Frontal cortex (tissue), 4 donors: Measurements from ENCODE around the gene ZDHHC17. TPM values are rescaled to one million over a fixed set of nuclear protein-coding genes. Genes with fewer than 3 reads are reported as not detected.
"Not testable (repeated sequence)": the region's sequence is repeated elsewhere in the genome, so short reads cannot be mapped to it uniquely, and the experiment has no call there.

Experiments used
- DNase-seq, 2 donors: peaks; one replicate each; pipeline ENCODE4 v3.0.0; 2012; ENCODE audit warnings: low spot score in 2 of 2
- FAIRE-seq: peaks from 2 replicates; lab custom pipeline; 2012; peaks lifted over from hg19 to GRCh38; lab: Jason Lieb, UNC
- total RNA-seq: library from RNA; depleted of rRNA; stranded (reverse); fragments of >200 nt; gene quantifications from one replicate; pipeline ENCODE4 v1.2.3, GENCODE V29; 2014
- donor health status: control.
- donor health status: control.
- donor health status: control.

Gene ZDHHC17, protein sequence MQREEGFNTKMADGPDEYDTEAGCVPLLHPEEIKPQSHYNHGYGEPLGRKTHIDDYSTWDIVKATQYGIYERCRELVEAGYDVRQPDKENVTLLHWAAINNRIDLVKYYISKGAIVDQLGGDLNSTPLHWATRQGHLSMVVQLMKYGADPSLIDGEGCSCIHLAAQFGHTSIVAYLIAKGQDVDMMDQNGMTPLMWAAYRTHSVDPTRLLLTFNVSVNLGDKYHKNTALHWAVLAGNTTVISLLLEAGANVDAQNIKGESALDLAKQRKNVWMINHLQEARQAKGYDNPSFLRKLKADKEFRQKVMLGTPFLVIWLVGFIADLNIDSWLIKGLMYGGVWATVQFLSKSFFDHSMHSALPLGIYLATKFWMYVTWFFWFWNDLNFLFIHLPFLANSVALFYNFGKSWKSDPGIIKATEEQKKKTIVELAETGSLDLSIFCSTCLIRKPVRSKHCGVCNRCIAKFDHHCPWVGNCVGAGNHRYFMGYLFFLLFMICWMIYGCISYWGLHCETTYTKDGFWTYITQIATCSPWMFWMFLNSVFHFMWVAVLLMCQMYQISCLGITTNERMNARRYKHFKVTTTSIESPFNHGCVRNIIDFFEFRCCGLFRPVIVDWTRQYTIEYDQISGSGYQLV
- total RNA-seq, result 319 TPM

DNA sequence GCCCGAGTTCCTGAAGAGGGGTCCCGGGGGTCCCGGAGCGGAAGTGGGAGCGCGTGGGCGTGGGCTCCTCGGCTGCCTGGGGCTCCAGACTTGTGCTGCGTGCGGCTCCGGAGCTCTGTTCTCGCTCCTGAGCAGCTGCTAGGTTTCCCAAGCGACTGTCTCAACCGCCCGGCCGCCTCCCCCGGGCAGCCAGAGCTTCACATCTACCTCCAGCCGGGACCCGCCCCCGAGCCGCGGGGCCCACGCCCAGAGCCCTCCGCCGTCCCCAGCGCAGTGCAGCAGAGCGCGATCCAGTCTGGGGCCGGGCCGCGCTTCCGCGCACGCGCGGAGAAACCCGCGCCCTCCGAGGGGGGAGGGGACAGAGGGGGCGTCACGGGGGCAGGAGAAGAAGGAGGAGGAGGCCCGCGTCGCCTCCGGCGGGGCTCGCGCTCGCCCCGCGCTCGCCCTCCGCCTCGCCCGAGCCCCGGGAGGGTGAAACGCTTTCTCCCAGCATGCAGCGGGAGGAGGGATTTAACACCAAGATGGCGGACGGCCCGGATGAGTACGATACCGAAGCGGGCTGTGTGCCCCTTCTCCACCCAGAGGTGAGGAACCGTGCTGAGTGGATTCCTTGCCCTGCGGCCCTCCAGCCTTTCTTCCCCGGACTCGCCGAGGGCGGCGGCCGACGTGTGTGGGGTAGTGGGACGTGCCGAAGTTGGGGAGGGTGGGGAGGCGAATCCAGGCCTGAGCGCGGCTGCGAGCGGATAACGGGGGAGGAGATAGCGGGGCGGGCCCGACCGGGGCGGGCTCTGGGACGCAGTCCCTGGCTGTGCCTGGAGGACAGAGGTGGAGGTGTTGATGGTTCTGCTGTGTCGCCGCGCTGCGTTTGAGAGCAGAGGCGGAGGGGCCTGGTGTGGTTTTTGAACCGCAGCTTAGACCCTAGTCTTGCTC is at the start of gene ZDHHC17:
Gene ZDHHC17, plus strand, starts transcription at position 370 of the 930 bp plus-strand sequence. Its CDS starts 122 bp downstream, at position 492.
- peak; percentile 80 to 87 for DNase-seq
- FAIRE-seq, result no peak

DNA sequence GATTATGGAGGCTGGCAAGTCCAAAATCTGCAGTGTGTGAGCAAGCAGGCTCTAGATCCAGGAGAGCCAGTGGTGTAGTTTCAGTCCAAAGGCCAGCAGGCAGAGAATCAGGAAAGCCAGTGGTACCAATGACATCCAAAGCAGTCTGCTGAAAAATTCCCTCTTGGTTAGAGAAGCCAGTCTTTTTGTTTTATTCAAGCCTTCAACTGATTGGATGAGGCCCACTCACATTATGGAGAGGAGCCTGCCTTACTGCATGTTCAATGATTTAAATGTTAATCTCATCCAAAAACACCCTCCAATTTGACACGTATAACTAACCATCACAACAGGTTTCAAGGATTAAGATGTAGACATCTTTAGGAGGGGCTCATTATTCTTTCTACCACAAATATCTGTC is 49.5 kb upstream of the ZDHHC17 start:
- no peak for FAIRE-seq

DNA sequence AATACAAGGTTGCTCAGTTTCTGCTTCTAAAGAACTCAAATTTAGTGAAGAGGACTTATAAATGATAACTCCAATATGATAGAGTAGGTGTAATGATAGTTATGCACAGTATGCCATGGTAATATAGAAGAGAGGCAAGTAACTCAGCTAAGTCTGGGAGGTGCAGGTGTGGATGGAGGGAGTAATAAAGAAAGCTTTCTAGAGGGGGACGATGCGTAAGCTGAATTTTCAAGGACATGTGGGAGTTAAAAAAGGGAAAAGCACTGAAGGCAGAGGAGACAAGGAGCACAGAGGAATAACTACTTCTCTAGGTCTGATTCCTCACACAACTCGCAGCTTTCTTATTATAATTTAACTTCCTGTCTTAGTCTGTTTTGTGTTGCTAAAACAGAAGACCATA is 49.1 kb upstream of the ZDHHC17 start:
- no peak for DNase-seq
- no peak for FAIRE-seq

More for the DNA sequence above, 49.5 kb upstream of the ZDHHC17 start:
- DNase-seq, result no peak

DNA sequence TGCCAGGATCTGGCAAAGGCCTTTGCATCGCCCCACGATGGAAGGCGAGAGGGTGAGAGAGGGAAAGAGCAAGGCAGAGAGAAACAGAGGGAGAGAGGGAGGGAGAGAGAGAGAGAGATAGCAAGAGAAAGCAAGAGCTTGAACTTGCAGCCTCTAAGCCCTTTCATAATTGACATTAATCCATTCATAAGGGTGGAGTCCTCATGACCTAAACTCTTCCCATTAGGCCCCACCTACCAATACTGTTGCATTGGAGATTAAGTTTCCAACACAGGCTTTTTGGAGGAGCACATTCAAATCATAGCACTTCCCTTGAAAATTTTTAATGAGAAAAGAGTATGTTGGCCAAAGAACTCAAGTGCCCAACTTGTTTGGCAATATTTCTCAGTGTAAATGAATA is 48.6 kb upstream of the ZDHHC17 start:
- no peak for FAIRE-seq
- no peak for DNase-seq

DNA sequence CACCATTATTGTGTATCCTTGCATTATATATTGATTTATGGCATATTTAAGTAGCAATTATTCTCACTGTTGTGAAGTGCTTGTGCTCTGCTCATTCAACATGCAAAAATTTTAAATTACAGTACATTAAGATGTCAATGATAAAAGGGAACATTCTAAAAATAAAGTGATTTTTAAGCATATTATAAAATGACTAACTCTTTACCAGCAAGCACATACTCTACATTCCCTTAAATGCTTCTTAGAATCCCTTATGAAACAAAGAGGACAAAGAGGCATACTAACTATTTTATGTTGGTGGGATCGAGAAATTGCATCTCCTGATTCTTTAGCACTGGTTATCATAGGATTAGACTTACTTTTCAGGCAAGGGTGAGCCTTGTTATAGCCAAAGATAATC is 46.6 kb upstream of the ZDHHC17 start:
- FAIRE-seq (no peak), DNase-seq (no peak)

DNA sequence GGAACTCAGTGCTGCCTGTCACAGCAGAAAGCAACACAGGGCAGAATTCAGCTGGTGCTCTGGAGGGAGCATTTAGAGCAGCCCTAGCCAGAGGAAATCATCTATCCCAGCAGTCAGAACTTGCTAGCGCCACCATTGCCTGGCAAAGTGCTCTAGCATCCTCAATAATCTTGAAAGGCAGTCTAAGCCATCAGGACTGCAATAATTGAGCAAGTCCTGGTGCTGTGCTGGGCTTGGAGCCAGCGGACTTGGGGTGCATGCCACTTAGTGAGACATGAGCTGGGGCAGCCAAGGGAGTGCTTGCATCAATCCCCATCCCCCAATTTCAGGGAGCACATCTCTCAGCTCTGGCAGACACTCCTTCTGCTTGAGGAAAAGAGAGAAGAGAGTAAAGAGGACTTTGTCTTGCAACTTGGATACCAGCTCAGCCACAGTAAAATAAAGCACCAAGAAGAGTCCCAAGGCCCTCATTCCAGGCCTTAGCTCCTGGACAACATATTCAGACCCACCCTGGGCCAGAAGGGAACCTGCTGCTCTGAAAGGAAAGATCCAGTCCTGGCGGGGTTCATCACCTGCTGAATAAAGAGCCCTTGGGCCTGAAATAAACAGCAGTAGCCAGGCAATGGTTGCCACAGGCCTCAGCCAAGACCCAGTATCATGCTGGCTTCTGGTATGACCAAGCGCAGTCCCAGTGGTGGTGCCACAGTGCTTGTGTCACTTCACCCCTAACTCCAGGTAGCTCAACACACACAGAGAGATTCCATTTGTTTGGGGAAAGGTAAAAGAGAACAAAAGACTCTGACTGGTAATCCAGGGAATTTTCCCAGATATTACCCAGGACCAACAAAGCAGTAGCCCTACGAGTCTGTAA is 44.5 kb upstream of the ZDHHC17 start:
- FAIRE-seq, result no peak
- no peak for DNase-seq

DNA sequence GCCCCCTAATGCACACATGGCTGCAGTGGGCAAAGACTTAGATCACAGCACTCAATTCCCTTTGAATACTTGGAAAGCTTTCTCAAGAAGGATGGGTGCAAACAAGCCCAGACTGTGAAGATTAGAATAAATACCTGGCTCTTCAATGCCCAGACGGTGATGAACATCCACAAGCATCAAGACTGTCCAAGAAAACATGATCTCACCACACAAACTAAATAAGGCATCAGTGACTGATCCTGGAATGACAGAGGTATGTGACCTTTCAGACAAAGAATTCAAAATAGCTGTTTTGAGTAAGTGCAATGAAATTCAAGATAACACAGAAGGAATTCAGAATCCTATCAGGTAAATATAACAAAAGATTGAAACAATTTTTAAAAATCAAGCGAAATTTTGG is 43.8 kb upstream of the ZDHHC17 start:
- FAIRE-seq, result no peak
- no peak for DNase-seq

DNA sequence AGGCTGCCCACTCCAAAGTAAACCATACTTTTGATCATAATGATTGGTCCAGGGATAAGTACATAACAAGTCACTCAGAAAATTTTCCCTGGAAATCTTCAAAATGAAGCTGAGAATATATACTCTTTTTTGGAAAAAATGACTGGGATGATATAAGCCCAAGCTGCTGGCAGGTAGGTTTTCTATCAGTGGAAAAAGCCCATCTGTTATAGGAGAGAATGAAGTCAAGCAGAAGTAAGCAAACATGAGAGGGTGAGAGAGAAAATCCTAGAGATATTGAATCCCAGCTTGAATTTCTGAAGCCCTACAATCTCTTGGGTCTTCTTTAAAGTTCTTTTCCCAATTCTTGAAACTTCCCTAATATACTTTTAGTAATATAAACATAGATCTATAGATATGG is 37.3 kb upstream of the ZDHHC17 start:
- FAIRE-seq (no peak), DNase-seq (no peak)

DNA sequence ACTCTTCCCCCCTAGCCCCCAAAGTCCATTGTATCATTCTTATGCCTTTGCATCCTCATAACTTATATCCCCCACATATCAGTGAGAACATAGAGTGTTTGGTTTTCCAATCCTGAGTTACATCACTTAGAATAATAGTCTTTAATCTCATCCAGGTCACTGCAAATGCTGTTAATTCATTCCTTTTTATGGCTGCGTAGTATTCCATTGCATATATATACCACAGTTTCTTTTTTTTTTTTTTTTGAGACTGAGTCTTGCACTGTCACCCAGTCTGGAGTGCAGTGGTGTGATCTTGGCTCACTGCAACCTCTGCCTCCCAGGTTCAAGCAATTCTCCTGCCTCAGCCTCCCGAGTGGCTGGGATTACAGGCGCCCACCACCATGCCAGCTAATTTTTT is 31.7 kb upstream of the ZDHHC17 start:
- not testable (repeated sequence) for DNase-seq, FAIRE-seq

DNA sequence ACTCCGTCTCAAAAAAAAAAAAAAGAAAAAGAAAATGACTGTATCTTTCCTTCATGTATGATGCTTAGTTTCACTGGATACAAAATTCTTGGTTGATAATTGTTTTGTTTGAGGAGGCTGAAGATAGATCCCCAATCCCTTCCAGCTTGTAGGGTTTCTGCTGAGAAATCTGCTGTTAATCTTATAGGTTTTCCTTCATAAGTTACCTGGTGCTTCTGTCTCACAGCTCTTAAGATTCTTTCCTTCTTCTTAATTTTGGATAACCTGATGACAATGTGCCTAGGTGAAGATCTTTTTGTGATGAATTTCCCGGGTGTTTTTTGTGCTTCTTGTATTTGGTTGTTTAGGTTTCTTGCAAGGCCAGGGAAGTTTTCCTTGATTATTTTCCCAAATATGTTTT is 26.2 kb upstream of the ZDHHC17 start:
- not testable (repeated sequence) for FAIRE-seq, DNase-seq

DNA sequence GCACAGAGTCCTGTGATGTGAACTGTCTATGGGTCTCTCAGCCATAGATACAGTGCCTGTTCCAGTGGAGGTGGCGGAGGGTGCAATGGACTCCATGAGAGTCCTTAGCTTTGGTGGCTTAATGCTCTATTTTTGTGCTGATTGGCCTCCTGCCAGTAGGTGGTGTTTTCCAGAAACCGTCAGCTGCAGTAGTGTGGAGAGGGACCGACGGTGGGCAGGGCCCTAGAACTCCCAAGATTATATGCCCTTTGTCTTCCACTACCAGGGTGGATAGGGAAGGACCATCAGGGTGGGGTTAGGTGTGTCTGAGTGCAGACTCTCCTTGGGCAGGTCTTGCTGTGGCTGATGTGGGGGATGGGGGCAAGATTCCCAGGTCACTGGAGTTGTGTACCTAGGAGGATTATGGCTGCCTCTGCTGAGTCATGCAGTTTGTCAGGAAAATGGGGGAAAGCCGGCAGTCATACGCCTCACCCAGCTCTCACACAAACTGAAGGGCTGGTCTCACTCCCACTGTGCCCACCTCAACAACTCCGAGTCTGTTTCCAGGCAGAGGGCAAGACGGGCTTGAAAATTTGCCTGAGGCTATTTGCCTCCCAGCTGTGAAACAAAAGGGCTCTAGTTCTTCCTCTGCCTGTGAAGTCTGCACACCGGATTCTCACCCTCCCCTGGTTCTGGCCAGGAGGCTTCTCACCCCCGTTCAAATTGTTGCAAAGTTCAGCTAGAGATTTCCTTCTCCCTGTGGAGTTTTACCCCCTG is 24.9 kb upstream of the ZDHHC17 start:
- no peak for FAIRE-seq

DNA sequence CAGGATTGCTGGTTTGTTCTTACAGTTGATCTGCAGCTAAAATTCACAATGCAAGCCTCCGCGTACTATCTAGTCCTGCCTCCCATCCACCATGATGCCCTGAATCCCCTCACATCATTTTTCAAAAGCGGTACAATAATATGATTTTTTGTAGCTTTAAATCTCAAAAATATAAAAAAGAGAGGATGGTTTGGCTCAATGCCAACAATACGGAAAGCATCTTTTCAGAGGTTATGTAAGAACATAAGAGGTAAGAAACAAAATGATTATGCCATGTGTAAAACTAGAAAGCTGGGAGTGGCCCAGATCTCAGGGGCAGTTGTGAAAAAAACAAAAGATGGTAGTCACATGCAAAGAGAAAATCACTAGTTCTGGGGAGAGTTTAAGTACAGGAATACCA is 24.0 kb upstream of the ZDHHC17 start:
- no peak for DNase-seq
- FAIRE-seq, result no peak

More for the DNA sequence above, 24.9 kb upstream of the ZDHHC17 start:
- no peak for DNase-seq

DNA sequence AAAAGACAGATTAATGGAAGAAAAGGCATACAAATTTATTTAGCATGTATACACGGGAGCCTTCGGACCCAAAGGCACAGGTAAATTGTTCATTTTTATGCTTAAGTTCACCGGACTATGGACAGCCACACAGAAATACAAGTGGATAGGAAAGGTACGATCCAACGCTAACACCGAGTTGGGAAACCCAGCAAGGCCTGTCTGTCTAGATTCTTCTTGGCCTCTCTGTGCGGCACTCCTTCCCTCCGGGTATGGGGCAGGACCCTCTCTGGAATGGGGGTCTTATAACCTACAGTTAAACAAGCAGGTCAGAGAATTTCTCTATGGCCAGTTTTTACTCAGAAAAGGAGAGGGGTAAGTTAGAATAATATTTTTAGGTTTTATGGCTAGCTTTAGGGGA is 23.4 kb upstream of the ZDHHC17 start:
- DNase-seq (no peak), FAIRE-seq (no peak)

DNA sequence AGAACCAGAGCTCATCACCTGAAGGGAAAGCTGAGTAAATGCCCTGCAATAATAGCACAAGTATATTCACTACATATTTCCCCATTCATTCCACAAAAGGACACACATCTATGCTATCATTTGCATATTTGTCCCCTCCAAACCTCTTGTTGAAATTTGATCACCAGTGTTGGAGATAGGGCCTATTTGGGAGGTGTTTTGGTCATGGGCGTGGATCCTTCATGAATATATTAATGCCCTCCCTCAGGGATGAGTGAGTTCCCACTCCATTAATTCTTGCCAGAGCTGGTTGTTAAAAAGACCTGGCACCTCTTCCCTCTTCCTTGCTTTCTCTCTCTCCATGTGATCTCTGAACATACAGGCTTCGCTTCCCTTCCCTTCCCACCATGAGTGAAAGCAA is 18.6 kb upstream of the ZDHHC17 start:
- no peak for DNase-seq

DNA sequence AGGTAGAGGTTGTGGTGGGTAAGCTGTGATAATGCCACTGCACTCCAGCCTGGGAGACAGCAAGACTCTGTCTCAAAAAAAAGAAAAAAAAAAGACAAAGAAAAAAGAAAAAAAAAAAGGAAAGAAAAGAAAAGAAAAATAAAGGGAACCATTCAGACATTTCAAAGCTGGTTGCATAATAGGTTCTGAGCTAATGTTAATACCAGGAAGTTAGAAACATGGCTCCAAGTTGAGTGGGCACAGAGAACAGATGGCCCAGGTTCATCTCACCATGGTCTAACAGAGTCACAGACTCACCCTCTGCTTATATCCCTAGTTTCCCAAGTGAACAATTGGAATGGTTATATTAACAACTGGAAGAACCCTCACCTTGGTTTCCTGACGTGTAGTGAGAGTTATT is 17.4 kb upstream of the ZDHHC17 start:
- DNase-seq (no peak), FAIRE-seq (no peak)

More for the DNA sequence above, 18.6 kb upstream of the ZDHHC17 start:
- no peak for FAIRE-seq

DNA sequence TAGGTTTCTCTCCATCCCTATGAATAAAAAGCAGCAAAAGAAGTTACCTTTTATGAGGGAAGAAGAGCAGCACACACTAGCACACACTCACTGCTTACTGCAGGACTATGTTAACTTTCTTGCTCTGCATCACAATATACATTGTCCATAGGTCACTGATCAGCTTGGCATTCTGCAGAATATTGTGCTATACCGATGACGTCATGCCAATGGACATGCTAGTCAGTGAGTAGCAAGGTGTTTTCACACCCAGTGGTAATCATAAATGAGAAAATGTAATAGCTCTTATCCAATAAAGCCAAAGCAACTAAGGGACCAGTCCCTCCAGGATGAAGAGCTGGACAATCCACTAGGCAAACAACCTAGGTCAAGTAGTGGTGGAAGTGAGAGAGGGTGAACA is 16.7 kb upstream of the ZDHHC17 start:
- DNase-seq (no peak), FAIRE-seq (no peak)

DNA sequence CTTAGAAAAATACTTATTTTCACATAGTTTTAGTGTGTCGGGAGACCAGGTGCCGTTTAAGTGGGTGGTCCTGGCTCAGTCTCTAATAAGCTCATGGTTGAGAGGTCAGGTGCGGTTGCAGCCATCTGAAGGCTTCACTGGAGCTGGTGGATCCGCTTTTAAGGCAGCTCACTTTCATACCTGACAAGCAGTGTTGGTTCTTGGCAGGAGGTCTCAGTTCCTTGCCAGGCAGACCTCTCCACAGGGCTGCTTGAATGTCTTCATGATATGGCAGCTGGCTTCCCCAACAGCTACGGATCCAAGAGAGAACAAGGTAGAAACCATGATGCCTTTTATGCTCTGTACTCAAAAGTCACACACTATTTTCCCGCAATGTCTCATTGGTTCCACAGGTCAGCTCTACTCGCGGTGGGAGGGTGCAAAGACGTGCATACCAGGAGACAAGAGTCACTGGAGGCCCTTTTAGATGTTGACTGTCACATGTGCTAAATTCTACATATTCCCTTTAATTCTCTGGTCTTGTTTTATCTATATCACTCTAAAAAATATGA is 8.0 kb upstream of the ZDHHC17 start:
- no peak for DNase-seq
- no peak for FAIRE-seq

DNA sequence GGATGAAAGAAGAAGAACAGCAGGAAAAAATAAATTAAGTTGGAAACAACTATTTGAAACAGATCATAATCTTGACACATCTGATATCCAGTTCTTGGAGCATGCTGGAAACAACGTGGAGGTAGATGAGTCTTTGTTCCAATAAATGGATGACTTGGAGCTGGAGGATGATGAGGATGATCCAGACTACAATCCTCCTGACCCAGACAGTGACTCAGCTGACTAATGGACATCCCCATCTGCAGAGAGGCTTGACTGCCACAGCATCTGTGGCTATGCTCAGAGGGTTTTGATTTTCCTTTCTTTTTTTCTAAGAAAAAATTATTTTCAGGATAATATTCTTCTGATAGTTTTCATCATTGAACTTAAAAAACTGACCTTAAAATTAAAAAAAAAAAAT is 6.2 kb upstream of the ZDHHC17 start:
- DNase-seq (no peak), FAIRE-seq (no peak)
